Measurements from ENCODE around the gene RTN4R.

Gene RTN4R

GRCh38 chr22:20204311-20204710 is 63.8 kb downstream of the RTN4R start:
- TF ChIP-seq CTCF (IDR thresholded peaks at IDR 0.05; ENCODE audit: low read depth, low read length) = no peak
- no peak overlapping the region for H3K4me3 ChIP-seq (ENCODE audit: low read depth, low read length)

GRCh38 chr22:20203552-20204201 is 64.4 kb downstream of the RTN4R start:
- no peak for TF ChIP-seq CTCF (IDR thresholded peaks at IDR 0.05; ENCODE audit: low read depth, low read length)
- H3K4me3 ChIP-seq (ENCODE audit: low read depth, low read length) = no peak overlapping the region

GRCh38 chr22:20203142-20203551 is 65.0 kb downstream of the RTN4R start:
- H3K4me3 ChIP-seq (ENCODE audit: low read depth, low read length) = no peak overlapping the region
- no peak for TF ChIP-seq CTCF (IDR thresholded peaks at IDR 0.05; ENCODE audit: low read depth, low read length)

GRCh38 chr22:20201837-20202392 is 66.2 kb downstream of the RTN4R start:
- TF ChIP-seq CTCF (IDR thresholded peaks at IDR 0.05; ENCODE audit: low read depth, low read length) = no peak
- H3K4me3 ChIP-seq (ENCODE audit: low read depth, low read length) = no peak overlapping the region

- H3K4me3 ChIP-seq (ENCODE audit: low read depth, low read length) = no peak overlapping the region
- no peak for TF ChIP-seq CTCF (IDR thresholded peaks at IDR 0.05; ENCODE audit: low read depth, low read length)
Observed at GRCh38 chr22:20199906-20200305, 68.2 kb downstream of the RTN4R start.

GRCh38 chr22:20199413-20199842 is 68.7 kb downstream of the RTN4R start:
- TF ChIP-seq CTCF (IDR thresholded peaks at IDR 0.05; ENCODE audit: low read depth, low read length) = no peak
- H3K4me3 ChIP-seq (ENCODE audit: low read depth, low read length) = no peak overlapping the region

GRCh38 chr22:20198557-20199319 is 69.4 kb downstream of the RTN4R start:
- H3K4me3 ChIP-seq (ENCODE audit: low read depth, low read length) = no peak overlapping the region
- no peak for TF ChIP-seq CTCF (IDR thresholded peaks at IDR 0.05; ENCODE audit: low read depth, low read length)
